ENCODE results near the gene GSTM4.

GSTM4 gene

DNA sequence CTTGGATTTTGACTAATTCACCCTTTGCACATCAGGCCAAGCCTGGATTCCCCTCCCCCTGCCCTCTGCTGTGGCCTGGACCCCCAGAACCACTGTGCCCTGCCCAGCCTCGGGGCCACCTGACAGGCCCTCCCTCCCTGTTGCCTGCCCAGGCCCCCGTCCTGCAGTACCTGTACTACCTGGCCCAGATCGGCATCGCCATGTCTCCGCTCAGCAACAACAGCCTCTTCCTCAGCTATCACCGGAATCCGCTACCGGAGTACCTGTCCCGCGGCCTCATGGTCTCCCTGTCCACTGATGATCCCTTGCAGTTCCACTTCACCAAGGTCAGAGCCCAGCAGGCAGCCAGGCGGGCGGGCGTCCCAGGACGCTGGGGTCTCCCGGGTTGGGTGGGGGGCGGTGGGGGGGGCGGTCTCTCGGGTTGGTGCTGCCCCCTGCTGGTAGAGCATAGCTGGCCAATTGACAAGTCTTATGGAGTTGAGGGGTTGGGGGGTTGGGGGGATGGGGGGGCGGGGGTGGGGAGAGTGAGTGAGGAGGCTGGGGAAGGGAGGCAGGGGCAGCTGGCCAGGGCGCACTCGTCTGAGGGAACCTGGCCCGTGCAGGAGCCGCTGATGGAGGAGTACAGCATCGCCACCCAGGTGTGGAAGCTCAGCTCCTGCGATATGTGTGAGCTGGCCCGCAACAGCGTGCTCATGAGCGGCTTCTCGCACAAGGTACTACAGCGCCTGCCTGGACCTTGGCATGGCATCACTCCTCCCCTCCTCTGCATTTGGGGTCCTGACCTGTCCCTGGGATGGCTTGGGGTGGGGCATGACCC lies 25.6 kb upstream of the GSTM4 start:
- no peak overlapping the region for H3K27ac ChIP-seq (ENCODE audit: insufficient read depth in 1 of 2, low read depth in 1 of 2, low read length in 2 of 2, poor library complexity in 1 of 2, severe bottlenecking in 2 of 2)
- H3K27me3 ChIP-seq (replicated peaks in 2 of 5; ENCODE audit: control insufficient read depth in 4 of 5, insufficient read depth in 5 of 5, low read length in 4 of 5): no peaks in the 10 kb centered on the region
- no peak overlapping the region for H3K4me3 ChIP-seq (ENCODE audit: control insufficient read depth in 1 of 7, extremely low read depth in 1 of 7, insufficient read depth in 4 of 7, low read depth in 2 of 7, low read length in 6 of 7)
- no peaks in the 10 kb centered on the region for H3K9me3 ChIP-seq (ENCODE audit: control extremely low read depth in 1 of 5, control insufficient read depth in 4 of 5, insufficient read depth in 2 of 5, low read depth in 1 of 5, low read length in 4 of 5)
- WGBS (ENCODE audit: insufficient coverage): 97% methylated on average over 12 of the region's 30 CpGs
- peaks cover 21 to 74% (median 62%) of the 10 kb centered on the region in 4 experiments for H3K36me3 ChIP-seq (ENCODE audit: control insufficient read depth in 4 of 4, insufficient read depth in 4 of 4, low read length in 3 of 4)
- DNase-seq: peak in 2 of 3 donors; percentile 51 to 53
- ChIA-PET POLR2A (interaction anchor here (0.8 to 1.2 kb wide), 2 partner anchors 82 to 84 kb away, joined by 4 read pairs; partner anchors contain the start of gene GNAI3), CTCF (interaction anchor here (1.0 to 25.8 kb wide), 13 partner anchors 8 to 144 kb away, joined by 3 to 430 read pairs (median 9); partner anchors contain the start of genes AMPD2, GNAI3, GNAT2 and GPR61)
- peaks cover 0 to 9% (median 6%) of the 10 kb centered on the region in 4 experiments for H3K4me1 ChIP-seq (ENCODE audit: control extremely low read depth in 1 of 4, control insufficient read depth in 4 of 4, insufficient read depth in 4 of 4, low read length in 3 of 4)

DNA sequence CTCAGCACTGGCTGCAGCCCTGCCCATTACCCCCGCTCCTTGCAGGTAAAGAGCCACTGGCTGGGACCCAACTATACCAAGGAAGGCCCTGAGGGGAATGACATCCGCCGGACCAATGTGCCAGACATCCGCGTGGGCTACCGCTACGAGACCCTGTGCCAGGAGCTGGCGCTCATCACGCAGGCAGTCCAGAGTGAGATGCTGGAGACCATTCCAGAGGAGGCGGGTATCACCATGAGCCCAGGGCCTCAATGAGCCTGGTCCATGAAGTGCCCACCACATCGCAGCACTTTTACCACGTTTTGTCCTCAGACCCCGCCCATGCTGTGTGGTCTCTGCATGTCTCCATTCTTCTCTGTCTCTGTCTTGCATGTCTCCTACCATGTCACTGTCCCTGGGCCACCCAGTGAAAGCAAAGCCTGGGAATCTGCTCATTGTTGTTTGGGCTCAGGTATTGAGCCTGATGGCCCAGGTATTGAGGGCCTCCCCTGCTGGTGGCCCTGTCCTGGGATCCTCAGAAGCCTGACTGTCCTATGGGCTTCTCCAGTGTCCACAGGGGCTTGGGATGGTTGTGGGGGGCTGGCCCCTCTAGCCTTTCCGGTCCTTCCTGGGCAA lies 24.9 kb upstream of the GSTM4 start:
- H3K27me3 ChIP-seq (replicated peaks in 2 of 5; ENCODE audit: control insufficient read depth in 4 of 5, insufficient read depth in 5 of 5, low read length in 4 of 5): no peaks in the 10 kb centered on the region
- peaks cover 19 to 67% (median 58%) of the 10 kb centered on the region in 4 experiments for H3K36me3 ChIP-seq (ENCODE audit: control insufficient read depth in 4 of 4, insufficient read depth in 4 of 4, low read length in 3 of 4)
- WGBS (ENCODE audit: insufficient coverage): over 99% methylated on average over 10 of the region's 14 CpGs
- DNase-seq: no peak
- ChIA-PET CTCF (interaction anchor here (0.7 to 25.8 kb wide), 16 partner anchors 9 to 143 kb away, joined by 3 to 430 read pairs (median 5); partner anchors contain the start of genes AMPD2, GNAI3, GNAT2 and GPR61), POLR2A (interaction anchor here (0.8 to 1.8 kb wide), 3 partner anchors 10 to 85 kb away, joined by 4 read pairs; partner anchors contain the start of gene GNAI3)
- H3K9me3 ChIP-seq (ENCODE audit: control extremely low read depth in 1 of 5, control insufficient read depth in 4 of 5, insufficient read depth in 2 of 5, low read depth in 1 of 5, low read length in 4 of 5): no peaks in the 10 kb centered on the region
- no peak overlapping the region for H3K27ac ChIP-seq (ENCODE audit: insufficient read depth in 1 of 2, low read depth in 1 of 2, low read length in 2 of 2, poor library complexity in 1 of 2, severe bottlenecking in 2 of 2)
- H3K4me1 ChIP-seq (ENCODE audit: control extremely low read depth in 1 of 4, control insufficient read depth in 4 of 4, insufficient read depth in 4 of 4, low read length in 3 of 4): peaks cover 0 to 7% (median 4%) of the 10 kb centered on the region in 4 experiments
- no peak overlapping the region for H3K4me3 ChIP-seq (ENCODE audit: control insufficient read depth in 1 of 7, extremely low read depth in 1 of 7, insufficient read depth in 4 of 7, low read depth in 2 of 7, low read length in 6 of 7)

DNA sequence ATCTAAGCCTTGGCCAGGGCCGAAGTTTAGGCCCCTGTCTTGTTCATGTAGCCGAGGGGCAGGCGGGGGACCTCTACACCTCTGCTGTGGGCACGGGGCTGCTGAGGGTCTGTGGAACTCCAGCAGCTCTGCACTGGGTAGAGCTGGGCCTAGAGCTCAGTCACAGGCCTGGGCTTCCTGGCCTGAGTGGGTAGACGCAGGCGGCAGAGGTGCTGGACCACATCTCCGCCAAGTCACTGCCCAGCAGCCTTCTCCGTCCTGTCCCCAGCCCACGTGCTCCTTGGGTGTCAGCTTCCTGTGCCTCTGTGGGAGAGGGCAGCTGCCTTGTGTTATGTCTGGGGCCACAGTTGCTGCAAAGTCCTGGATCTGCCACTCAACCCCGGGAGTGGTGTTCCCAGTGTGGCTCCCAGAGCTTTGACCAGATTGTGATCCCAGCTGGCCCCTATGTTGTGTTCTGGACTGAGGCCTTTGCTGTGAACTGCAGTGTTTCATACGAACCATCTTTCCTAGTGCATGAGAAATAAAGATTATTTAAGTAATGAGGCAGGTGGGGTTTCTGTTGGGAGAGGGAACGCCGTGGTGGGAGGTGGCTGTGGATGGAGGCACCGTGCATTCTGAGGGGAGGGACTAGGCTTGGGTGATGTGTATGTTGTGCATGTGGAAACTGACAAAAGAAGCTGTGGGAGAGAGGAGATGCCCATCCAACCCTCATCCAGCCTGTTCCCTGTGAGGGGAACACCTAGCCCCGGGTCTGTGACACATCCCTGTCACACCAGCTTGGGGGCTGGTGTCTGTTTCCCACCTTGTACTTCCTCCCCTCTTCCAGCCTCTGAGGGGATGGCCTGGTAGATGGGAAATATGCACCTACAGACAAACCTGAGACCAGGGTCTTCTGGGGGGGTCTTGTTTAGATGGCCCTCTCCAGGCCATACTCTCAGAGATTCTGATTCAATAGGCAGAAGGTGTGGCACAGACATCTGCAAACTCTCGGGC lies 24.1 kb upstream of the GSTM4 start:
- ChIA-PET POLR2A (interaction anchor here (0.5 to 1.8 kb wide), 2 partner anchors 9 to 76 kb away, joined by 3 to 4 read pairs; no protein-coding TSS in a partner anchor), CTCF (interaction anchor here (0.7 to 25.8 kb wide), 12 partner anchors 8 to 93 kb away, joined by 3 to 430 read pairs (median 4); partner anchors contain the start of genes GNAI3, GPR61 and GSTM4)
- H3K27me3 ChIP-seq (replicated peaks in 2 of 5; ENCODE audit: control insufficient read depth in 4 of 5, insufficient read depth in 5 of 5, low read length in 4 of 5): no peaks in the 10 kb centered on the region
- peaks cover 18 to 59% (median 50%) of the 10 kb centered on the region in 4 experiments for H3K36me3 ChIP-seq (ENCODE audit: control insufficient read depth in 4 of 4, insufficient read depth in 4 of 4, low read length in 3 of 4)
- H3K4me1 ChIP-seq (ENCODE audit: control extremely low read depth in 1 of 4, control insufficient read depth in 4 of 4, insufficient read depth in 4 of 4, low read length in 3 of 4): peaks cover 0 to 7% (median 4%) of the 10 kb centered on the region in 4 experiments
- H3K9me3 ChIP-seq (ENCODE audit: control extremely low read depth in 1 of 5, control insufficient read depth in 4 of 5, insufficient read depth in 2 of 5, low read depth in 1 of 5, low read length in 4 of 5): no peaks in the 10 kb centered on the region
- no peak overlapping the region for H3K27ac ChIP-seq (ENCODE audit: insufficient read depth in 1 of 2, low read depth in 1 of 2, low read length in 2 of 2, poor library complexity in 1 of 2, severe bottlenecking in 2 of 2)
- no peak overlapping the region for H3K4me3 ChIP-seq (ENCODE audit: control insufficient read depth in 1 of 7, extremely low read depth in 1 of 7, insufficient read depth in 4 of 7, low read depth in 2 of 7, low read length in 6 of 7)
- no peak for DNase-seq
- WGBS (ENCODE audit: insufficient coverage): 98% methylated on average over 11 of the region's 16 CpGs

DNA sequence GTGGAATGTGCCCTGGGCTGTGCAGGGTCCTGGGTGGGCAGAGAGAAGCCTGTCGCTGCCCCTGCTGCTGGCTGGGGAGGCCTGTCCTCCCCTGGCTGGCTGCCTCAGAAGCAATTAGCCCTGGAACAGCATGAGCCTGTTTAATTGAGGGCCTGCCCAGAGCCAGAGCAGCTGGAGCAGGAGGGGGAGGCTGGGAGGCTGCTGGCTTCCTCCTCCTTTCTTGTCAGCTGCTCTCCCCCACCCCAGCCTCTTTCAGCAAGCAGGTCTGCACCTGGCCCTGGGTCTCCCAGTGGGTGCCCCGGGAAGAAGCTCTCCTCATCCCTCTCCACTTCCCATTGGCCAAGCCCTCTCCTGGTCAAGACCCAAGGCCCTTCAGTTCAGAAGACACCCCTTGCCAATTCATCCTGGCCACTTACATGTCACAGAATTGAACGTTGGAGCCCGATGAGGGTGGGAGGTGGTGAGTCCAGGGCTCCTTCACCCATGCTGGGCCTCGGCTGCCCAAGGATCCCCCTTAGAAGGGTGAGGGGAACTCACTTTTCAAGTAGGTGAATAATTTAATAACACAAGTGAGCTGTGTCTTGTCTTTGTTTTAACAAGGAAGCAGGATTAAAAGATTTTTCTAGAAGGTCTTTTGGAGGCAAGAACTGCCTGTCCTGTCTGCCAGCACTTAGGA lies 23.1 kb upstream of the GSTM4 start:
- Histone ChIP-seq H3K27ac (ENCODE audit: insufficient read depth in 1 of 2, low read depth in 1 of 2, low read length in 2 of 2, poor library complexity in 1 of 2, severe bottlenecking in 2 of 2) (peak overlapping the region in 1 of 2 experiments; percentile 14), H3K4me3 (ENCODE audit: control insufficient read depth in 1 of 7, extremely low read depth in 1 of 7, insufficient read depth in 4 of 7, low read depth in 2 of 7, low read length in 6 of 7) (no peak overlapping the region), H3K27me3 (replicated peaks in 2 of 5; ENCODE audit: control insufficient read depth in 4 of 5, insufficient read depth in 5 of 5, low read length in 4 of 5) (no peaks in the 10 kb centered on the region), H3K36me3 (ENCODE audit: control insufficient read depth in 4 of 4, insufficient read depth in 4 of 4, low read length in 3 of 4) (peaks cover 17 to 49% (median 41%) of the 10 kb centered on the region in 4 experiments), H3K9me3 (ENCODE audit: control extremely low read depth in 1 of 5, control insufficient read depth in 4 of 5, insufficient read depth in 2 of 5, low read depth in 1 of 5, low read length in 4 of 5) (no peaks in the 10 kb centered on the region), H3K4me1 (ENCODE audit: control extremely low read depth in 1 of 4, control insufficient read depth in 4 of 4, insufficient read depth in 4 of 4, low read length in 3 of 4) (peaks cover 0 to 7% (median 4%) of the 10 kb centered on the region in 4 experiments)
- POLR2A ChIA-PET: interaction anchor here (1.8 kb wide), 1 partner anchor 8 kb away, joined by 4 read pairs; no protein-coding TSS in a partner anchor
- CTCF ChIA-PET: interaction anchor here (0.8 to 25.8 kb wide), 11 partner anchors 9 to 145 kb away, joined by 3 to 430 read pairs (median 3); partner anchors contain the start of genes GNAI3, GPR61 and GSTM4
- DNase-seq: no peak
- 100% methylated on average over 2 of the region's 5 CpGs for WGBS (ENCODE audit: insufficient coverage)

DNA sequence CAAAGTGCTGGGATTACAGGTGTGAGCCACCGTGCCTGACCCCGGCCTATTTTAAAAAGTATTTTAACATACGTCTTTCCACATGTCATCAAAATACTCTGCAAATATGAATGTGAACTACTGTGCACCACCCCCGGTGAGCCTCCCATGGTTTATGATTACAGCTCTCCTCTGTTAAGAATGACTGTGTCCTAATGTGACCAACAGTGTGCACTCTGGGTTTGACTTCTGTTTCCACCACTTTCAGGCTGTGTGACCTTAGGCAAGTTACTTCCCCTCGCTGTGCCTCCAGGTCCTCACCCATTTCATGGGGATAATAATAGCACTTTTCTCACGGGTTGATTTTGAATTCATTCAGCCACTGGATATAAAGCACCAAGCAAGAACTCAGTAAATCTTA lies 21.6 kb upstream of the GSTM4 start:
- H3K9me3 ChIP-seq (ENCODE audit: control extremely low read depth in 1 of 5, control insufficient read depth in 4 of 5, insufficient read depth in 2 of 5, low read depth in 1 of 5, low read length in 4 of 5): no peaks in the 10 kb centered on the region
- no peak overlapping the region for H3K4me3 ChIP-seq (ENCODE audit: control insufficient read depth in 1 of 7, extremely low read depth in 1 of 7, insufficient read depth in 4 of 7, low read depth in 2 of 7, low read length in 6 of 7)
- H3K4me1 ChIP-seq (ENCODE audit: control extremely low read depth in 1 of 4, control insufficient read depth in 4 of 4, insufficient read depth in 4 of 4, low read length in 3 of 4): peaks cover 0 to 9% (median 4%) of the 10 kb centered on the region in 4 experiments
- WGBS (ENCODE audit: insufficient coverage): 82% methylated on average over 4 of the region's 6 CpGs
- CTCF ChIA-PET: interaction anchor here (0.8 to 25.8 kb wide), 6 partner anchors 12 to 144 kb away, joined by 3 to 430 read pairs (median 156); partner anchors contain the start of genes GNAI3, GPR61 and GSTM4
- peaks cover 7 to 34% (median 28%) of the 10 kb centered on the region in 4 experiments for H3K36me3 ChIP-seq (ENCODE audit: control insufficient read depth in 4 of 4, insufficient read depth in 4 of 4, low read length in 3 of 4)
- DNase-seq: no peak
- POLR2A ChIA-PET: no interaction called here
- no peaks in the 10 kb centered on the region for H3K27me3 ChIP-seq (replicated peaks in 2 of 5; ENCODE audit: control insufficient read depth in 4 of 5, insufficient read depth in 5 of 5, low read length in 4 of 5)
- H3K27ac ChIP-seq (ENCODE audit: insufficient read depth in 1 of 2, low read depth in 1 of 2, low read length in 2 of 2, poor library complexity in 1 of 2, severe bottlenecking in 2 of 2): no peak overlapping the region

Data from common myeloid progenitor, CD34-positive (primary cell).